GM12865 (cell line): ENCODE data around the gene SSR4.

Experiments
- DNase-seq: peaks from one replicate; pipeline ENCODE4 v3.0.0; 2010; ENCODE audit warnings: low read depth
- H3K4me3 ChIP-seq: 2 replicates; pipeline ENCODE4 v1.5.1; 2011; ENCODE audit warnings: mild to moderate bottlenecking, low read depth, low read length, control low read depth
- TF ChIP-seq, protein P1 (sequence below): IDR thresholded peaks from 2 replicates; pipeline ENCODE4 v1.5.1; 2011; ENCODE audit warnings: low read length, control low read depth, low read depth, inconsistent platforms; ENCODE audit not compliant: insufficient read depth; ENCODE audit errors: missing control alignments

The SSR4 gene

GRCh38 chrX:153827016-153827415 lies 32.5 kb downstream of the SSR4 start:
- TF ChIP-seq, protein P1, sequence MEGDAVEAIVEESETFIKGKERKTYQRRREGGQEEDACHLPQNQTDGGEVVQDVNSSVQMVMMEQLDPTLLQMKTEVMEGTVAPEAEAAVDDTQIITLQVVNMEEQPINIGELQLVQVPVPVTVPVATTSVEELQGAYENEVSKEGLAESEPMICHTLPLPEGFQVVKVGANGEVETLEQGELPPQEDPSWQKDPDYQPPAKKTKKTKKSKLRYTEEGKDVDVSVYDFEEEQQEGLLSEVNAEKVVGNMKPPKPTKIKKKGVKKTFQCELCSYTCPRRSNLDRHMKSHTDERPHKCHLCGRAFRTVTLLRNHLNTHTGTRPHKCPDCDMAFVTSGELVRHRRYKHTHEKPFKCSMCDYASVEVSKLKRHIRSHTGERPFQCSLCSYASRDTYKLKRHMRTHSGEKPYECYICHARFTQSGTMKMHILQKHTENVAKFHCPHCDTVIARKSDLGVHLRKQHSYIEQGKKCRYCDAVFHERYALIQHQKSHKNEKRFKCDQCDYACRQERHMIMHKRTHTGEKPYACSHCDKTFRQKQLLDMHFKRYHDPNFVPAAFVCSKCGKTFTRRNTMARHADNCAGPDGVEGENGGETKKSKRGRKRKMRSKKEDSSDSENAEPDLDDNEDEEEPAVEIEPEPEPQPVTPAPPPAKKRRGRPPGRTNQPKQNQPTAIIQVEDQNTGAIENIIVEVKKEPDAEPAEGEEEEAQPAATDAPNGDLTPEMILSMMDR: no peak
- DNase-seq: no peak
- no peak overlapping the region for H3K4me3 ChIP-seq

- DNase-seq: no peak
- no peak overlapping the region for H3K4me3 ChIP-seq
- TF ChIP-seq, protein P1: no peak
These were observed 33.4 kb downstream of the SSR4 start for GRCh38 chrX:153827903-153828302.

DNA sequence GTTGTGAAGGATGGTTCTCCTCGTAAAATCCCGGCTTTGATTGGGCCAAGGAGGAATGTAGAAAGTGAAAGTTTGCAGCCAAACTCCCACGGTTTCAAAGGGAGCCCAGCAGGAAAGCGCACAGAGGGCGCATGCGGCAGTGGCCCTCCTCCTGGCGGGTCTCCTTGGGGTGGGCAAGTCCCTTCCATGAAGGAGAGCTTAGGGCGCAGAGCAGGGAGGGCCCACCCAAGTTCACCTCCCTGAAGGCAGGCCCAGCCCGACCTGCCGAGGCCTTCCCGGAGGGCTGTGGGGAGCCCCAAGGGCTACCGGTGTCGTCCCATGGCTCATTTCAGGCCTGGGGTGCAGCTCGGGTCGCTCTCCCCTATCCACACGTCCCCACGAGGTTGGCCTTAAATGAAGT lies 33.8 kb downstream of the SSR4 start:
- DNase-seq: no peak
- TF ChIP-seq, protein P1: no peak
- H3K4me3 ChIP-seq: no peak overlapping the region

GRCh38 chrX:153828723-153829548 lies 34.5 kb downstream of the SSR4 start:
- TF ChIP-seq, protein P1: no peak
- no peak for DNase-seq
- no peak overlapping the region for H3K4me3 ChIP-seq

DNA sequence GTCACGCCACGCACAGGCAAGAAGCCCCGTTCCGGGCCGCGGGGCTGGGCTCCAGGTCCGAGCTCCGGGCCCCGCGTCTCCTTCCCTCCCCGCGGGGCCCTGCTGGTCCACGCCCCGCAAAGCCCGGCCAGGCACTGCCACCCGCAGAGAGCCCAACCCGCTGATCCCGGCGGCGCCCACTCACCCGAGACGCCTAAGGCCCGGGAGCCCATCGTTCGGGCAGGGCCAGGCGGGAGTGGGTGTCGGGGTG lies 35.0 kb downstream of the SSR4 start:
- DNase-seq: no peak
- TF ChIP-seq, protein P1: no peak
- H3K4me3 ChIP-seq: no peak overlapping the region

DNA sequence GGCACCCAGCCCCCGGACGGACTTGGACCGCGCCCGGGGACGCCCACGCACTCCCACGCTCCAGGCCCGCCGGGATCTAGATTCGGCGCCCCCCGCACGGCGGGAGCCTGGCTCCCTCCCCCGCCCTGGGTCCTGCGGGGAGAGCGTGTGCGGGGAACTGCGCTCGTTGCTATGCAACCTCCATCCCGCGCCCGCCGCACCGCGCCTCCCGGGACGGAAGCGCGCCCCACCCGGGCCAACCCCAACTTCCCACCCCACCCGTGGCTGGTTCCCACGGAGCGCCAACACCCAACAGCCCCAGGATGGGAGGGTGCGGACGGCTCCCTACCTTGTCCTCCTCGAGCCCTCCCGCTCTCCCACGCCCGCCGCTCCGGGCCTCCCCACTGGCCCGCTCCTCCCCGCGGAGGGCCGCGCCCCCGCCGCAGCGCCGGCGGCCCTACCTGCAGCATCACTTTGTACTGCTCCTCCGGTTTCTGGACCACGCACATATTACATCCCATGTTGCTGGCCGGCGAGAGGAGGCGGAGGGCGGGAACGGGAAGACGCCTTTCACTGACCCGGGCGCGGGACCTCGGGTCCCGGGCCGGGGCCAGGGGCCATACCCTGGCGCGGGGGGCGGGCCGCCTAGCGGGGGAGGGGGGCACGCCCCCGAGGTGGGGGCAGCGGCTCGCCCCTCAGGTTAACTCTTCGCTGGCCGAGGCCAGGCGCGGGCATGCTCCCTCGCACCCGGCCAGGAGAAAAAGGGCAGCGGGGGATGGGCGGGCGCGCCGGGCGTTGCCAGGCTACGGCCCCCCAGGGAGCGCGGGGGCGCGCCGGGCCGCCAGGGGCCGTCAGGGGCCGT lies 35.6 kb downstream of the SSR4 start, which contains the start of gene PDZD4:
PDZD4 (minus strand) TSS at position 746 of the 841 bp plus-strand sequence; CDS start at position 500, 246 bp downstream.
- no peak for DNase-seq
- no peak within 1 kb of the TSS for H3K4me3 ChIP-seq
- TF ChIP-seq, protein P1: no peak
